ENCODE results near the gene FLYWCH2.
"Not testable (repeated sequence)": the region's sequence is repeated elsewhere in the genome, so short reads cannot be mapped to it uniquely, and the experiment has no call there.

GRCh38 chr16:2943716-2944115 lies 60.7 kb downstream of the FLYWCH2 start:
- TF ChIP-seq CTCF (IDR thresholded peaks at IDR 0.05; ENCODE audit: low read length); EZH2 (IDR thresholded peaks at IDR 0.05; ENCODE audit: borderline replicate concordance, low read length): not testable (repeated sequence)

Measured in OCI-LY1 (cell line).